PFSK-1 (cell line): ENCODE data around the gene MTFR1L.

Source experiments
- POLR2AphosphoS5 ChIP-seq: IDR thresholded peaks from 2 replicates; pipeline ENCODE4 v1.6.1; 2012; ENCODE audit warnings: low read depth, mild to moderate bottlenecking, control low read depth, low read length, moderate library complexity
- SIN3A ChIP-seq: IDR thresholded peaks from 2 replicates; pipeline ENCODE4 v1.6.1; 2012; ENCODE audit warnings: mild to moderate bottlenecking, low read length, moderate library complexity, borderline replicate concordance; ENCODE audit not compliant: insufficient read depth
- TF ChIP-seq, protein P1 (sequence below), 2 experiments: IDR thresholded peaks; 2 replicates each; pipeline versions ENCODE4 v1.6.1 to v1.8.0; 2011 to 2012; ENCODE audit warnings: low read depth in 2 of 2, low read length in 2 of 2, control low read depth in 1 of 2, inconsistent platforms in 1 of 2, mild to moderate bottlenecking in 1 of 2, moderate library complexity in 1 of 2; ENCODE audit not compliant: insufficient read depth in 1 of 2

DNA sequence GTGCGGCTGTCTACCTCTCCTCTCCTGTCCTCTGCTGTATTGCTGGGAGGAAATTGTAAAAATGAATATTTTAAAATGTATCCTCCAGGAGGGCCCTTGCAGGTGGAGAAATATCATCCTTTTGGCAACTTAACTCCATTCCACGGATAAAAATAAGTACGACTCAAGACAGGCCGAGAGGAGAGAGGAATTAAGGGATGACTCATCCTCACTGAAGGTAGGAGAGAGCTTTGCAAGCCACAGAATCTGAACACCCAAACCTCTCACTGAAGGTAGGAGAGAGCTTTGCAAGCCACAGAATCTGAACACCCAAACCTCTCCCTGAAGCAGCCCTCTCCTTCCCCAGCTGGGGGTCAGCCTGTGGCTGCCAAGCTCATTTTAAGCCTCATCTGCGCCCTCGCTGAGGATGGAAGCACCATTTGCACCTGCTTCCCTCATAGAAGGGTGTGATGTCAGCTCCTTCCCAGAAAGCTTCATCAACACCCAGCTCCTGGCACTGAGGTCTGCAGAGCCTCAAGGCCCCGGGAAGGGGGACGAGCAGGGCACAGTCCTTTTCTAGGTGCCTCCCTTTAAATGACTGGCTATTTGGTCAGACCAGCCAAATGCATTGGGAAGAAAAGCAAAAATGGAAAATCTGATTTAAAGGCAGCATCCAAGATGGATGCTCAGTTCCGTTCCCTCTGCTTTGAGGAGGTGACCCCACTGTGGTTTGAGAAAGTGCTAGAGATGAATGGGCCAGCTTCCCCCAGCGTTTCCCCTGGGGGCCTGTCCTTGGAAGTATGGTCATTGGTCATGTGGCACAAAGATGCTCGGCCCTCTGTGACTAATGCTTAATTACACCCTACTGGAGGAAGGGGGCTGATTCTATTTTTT, 32.6 kb upstream of the MTFR1L start:
- TF ChIP-seq SIN3A (no peak), POLR2AphosphoS5 (no peak)
- TF ChIP-seq, protein P1, sequence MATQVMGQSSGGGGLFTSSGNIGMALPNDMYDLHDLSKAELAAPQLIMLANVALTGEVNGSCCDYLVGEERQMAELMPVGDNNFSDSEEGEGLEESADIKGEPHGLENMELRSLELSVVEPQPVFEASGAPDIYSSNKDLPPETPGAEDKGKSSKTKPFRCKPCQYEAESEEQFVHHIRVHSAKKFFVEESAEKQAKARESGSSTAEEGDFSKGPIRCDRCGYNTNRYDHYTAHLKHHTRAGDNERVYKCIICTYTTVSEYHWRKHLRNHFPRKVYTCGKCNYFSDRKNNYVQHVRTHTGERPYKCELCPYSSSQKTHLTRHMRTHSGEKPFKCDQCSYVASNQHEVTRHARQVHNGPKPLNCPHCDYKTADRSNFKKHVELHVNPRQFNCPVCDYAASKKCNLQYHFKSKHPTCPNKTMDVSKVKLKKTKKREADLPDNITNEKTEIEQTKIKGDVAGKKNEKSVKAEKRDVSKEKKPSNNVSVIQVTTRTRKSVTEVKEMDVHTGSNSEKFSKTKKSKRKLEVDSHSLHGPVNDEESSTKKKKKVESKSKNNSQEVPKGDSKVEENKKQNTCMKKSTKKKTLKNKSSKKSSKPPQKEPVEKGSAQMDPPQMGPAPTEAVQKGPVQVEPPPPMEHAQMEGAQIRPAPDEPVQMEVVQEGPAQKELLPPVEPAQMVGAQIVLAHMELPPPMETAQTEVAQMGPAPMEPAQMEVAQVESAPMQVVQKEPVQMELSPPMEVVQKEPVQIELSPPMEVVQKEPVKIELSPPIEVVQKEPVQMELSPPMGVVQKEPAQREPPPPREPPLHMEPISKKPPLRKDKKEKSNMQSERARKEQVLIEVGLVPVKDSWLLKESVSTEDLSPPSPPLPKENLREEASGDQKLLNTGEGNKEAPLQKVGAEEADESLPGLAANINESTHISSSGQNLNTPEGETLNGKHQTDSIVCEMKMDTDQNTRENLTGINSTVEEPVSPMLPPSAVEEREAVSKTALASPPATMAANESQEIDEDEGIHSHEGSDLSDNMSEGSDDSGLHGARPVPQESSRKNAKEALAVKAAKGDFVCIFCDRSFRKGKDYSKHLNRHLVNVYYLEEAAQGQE (IDR thresholded peaks at IDR 0.05; ENCODE audit: insufficient read depth in 1 of 2, low read depth in 2 of 2, low read length in 2 of 2): no peak
